Measurements from ENCODE around the gene SPOCK1. TPM values are rescaled to one million over a fixed set of nuclear protein-coding genes. Genes with fewer than 3 reads are reported as not detected.

The SPOCK1 gene
- polyA plus RNA-seq, 1 experiment: 304 TPM

DNA sequence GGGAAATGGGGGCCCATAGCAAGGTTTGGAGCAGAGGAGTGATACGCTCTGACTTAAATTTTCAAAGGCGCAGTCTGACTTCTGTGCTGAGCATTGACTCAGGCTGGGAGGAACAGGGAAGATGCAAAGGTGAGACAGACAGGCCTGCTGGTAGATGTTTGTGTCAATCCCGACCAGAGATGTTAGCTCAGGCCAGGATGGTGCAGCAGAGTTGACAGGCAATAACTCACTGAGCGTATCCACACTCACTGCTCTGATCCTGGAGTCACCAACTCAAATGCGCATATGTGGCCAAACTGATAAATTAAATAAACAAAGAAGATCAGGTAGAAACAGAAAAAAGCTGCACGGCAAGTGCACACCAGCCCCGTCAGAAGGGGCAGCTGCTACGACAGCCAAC is 95.3 kb downstream of the SPOCK1 start:
- ChIA-PET POLR2A (no interaction called here), CTCF (no interaction called here)
- Histone ChIP-seq H3K27me3 (ENCODE audit: control insufficient read depth, insufficient read depth, low read length) (no peaks in the 10 kb centered on the region; the same call in 1 of the 2 replicates), H3K4me3 (ENCODE audit: low read depth, low read length) (no peak overlapping the region), H3K36me3 (ENCODE audit: control insufficient read depth, insufficient read depth, low read length) (no peaks in the 10 kb centered on the region)
- TF ChIP-seq, protein P1, sequence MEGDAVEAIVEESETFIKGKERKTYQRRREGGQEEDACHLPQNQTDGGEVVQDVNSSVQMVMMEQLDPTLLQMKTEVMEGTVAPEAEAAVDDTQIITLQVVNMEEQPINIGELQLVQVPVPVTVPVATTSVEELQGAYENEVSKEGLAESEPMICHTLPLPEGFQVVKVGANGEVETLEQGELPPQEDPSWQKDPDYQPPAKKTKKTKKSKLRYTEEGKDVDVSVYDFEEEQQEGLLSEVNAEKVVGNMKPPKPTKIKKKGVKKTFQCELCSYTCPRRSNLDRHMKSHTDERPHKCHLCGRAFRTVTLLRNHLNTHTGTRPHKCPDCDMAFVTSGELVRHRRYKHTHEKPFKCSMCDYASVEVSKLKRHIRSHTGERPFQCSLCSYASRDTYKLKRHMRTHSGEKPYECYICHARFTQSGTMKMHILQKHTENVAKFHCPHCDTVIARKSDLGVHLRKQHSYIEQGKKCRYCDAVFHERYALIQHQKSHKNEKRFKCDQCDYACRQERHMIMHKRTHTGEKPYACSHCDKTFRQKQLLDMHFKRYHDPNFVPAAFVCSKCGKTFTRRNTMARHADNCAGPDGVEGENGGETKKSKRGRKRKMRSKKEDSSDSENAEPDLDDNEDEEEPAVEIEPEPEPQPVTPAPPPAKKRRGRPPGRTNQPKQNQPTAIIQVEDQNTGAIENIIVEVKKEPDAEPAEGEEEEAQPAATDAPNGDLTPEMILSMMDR (IDR thresholded peaks at IDR 0.05; ENCODE audit: insufficient read depth, low read depth, low read length): no peak
- no peak for DNase-seq (ENCODE audit: low read depth)

DNA sequence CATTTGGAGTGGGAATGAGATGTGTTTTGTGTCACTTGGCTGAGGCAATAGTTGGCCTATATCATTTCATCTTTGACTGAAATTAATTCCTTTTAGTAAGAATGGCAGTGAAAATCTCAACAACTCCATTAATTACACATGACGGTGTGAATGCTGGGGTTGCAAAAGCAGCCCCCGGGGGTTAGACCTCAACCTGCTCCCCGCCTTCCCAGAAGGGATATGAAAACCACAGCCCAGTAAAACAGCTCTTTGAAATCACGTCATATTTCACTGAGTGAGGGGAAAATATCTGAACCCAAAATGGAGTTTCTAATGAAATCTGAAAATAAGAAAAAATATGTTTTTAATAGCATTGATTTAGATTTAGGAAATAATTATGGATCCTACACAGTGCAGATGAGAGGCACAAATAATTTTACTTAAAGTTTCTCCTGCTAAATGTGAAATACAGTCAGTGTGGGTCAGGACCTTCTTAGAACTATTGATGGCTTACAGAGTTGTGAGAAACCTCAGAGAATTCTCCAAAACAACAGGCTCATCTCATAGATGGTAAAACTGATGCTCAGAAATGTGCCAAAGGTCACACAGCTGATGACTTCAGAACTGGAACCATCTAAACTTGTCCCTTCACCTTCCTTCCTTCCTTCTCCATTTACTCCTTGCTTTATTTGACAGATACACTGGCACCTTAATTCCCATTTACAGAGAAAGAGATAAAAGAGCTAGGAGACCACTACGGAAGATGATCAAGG is 96.5 kb downstream of the SPOCK1 start:
- CTCF ChIA-PET: no interaction called here

DNA sequence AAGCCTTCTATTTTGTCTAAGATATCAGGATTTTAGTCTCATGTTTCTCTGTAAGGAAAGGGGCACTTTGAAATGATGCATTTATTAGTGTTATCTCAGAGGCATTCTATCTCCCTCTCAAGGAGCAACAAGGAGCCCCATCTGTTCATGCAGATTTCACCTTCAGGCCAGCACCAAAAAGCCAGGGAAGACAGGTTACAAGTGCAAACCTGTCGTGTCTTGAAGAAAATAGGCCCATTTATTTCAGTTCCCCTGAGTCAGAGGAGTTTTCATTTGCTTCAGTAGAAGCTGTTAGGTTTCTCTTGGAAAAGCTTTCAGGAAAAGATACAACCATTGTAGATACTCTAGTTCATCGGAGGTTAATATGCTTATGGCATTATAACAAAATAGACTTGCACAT is 97.2 kb downstream of the SPOCK1 start:
- no peak for DNase-seq (ENCODE audit: low read depth)
- H3K4me3 ChIP-seq (ENCODE audit: low read depth, low read length): no peak overlapping the region
- H3K36me3 ChIP-seq (ENCODE audit: control insufficient read depth, insufficient read depth, low read length): no peaks in the 10 kb centered on the region
- ChIA-PET CTCF (no interaction called here), POLR2A (no interaction called here)
- TF ChIP-seq, protein P1 (IDR thresholded peaks at IDR 0.05; ENCODE audit: insufficient read depth, low read depth, low read length): no peak
- no peaks in the 10 kb centered on the region for H3K27me3 ChIP-seq (ENCODE audit: control insufficient read depth, insufficient read depth, low read length)

More for the DNA sequence above, 96.5 kb downstream of the SPOCK1 start:
- TF ChIP-seq, protein P1 (IDR thresholded peaks at IDR 0.05; ENCODE audit: insufficient read depth, low read depth, low read length): no peak
- no peaks in the 10 kb centered on the region for H3K36me3 ChIP-seq (ENCODE audit: control insufficient read depth, insufficient read depth, low read length)
- POLR2A ChIA-PET: interaction anchor here (0.6 kb wide), 1 partner anchor 8 kb away, joined by 3 read pairs; no protein-coding TSS in a partner anchor
- no peak overlapping the region for H3K4me3 ChIP-seq (ENCODE audit: low read depth, low read length)
- DNase-seq (ENCODE audit: low read depth): no peak
- no peaks in the 10 kb centered on the region for H3K27me3 ChIP-seq (ENCODE audit: control insufficient read depth, insufficient read depth, low read length)

DNA sequence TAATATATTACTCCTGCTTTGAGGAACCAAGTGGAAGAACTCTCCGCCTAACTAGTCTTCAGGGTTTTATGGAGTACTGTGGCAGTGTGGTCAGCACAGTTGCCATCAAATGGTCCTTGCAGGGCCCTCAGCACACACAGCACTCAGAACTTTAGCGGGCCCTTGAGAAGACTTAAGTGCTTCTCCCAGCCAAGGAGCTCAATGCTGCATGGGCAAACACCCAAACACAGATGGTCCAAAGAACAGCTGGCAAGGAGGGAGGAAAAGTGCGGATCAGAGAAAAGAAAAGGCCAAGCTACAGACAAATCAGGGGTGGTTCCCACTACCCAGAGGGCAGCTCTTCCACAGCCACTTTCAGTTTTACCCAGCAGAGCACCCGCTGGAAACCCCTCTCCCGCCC is 98.6 kb downstream of the SPOCK1 start:
- ChIA-PET POLR2A (no interaction called here), CTCF (no interaction called here)
- H3K27me3 ChIP-seq (ENCODE audit: control insufficient read depth, insufficient read depth, low read length): no peaks in the 10 kb centered on the region
- no peak for DNase-seq (ENCODE audit: low read depth)
- TF ChIP-seq, protein P1 (IDR thresholded peaks at IDR 0.05; ENCODE audit: insufficient read depth, low read depth, low read length): no peak
- H3K36me3 ChIP-seq (ENCODE audit: control insufficient read depth, insufficient read depth, low read length): no peaks in the 10 kb centered on the region
- H3K4me3 ChIP-seq (ENCODE audit: low read depth, low read length): no peak overlapping the region

DNA sequence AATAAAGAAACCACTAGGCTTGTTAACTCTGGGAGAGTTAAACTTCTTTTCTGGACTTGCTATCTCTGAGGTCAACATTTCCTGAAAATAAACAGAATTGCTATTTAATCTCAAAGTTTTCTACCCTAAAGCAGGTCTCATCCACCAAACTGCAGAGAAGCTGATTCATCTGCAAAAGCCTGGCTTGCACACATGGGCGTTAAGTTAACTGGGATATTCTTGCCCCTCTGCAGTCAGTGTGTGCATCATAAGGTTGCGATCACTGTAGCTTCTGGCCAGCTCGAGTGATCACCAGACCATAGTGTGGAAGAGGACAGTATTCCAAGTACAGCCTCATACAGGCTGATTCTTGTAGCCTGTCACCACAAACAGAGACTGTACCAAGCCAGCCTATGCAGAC is 99.2 kb downstream of the SPOCK1 start:
- TF ChIP-seq, protein P1 (IDR thresholded peaks at IDR 0.05; ENCODE audit: insufficient read depth, low read depth, low read length): no peak
- ChIA-PET POLR2A (no interaction called here), CTCF (no interaction called here)
- Histone ChIP-seq H3K4me3 (ENCODE audit: low read depth, low read length) (no peak overlapping the region), H3K36me3 (ENCODE audit: control insufficient read depth, insufficient read depth, low read length) (no peaks in the 10 kb centered on the region), H3K27me3 (ENCODE audit: control insufficient read depth, insufficient read depth, low read length) (no peaks in the 10 kb centered on the region)
- DNase-seq (ENCODE audit: low read depth): no peak
